Activated CD4-positive, alpha-beta T cell treated with anti-CD3 and anti-CD28 coated beads for 24 hours (primary cell): ENCODE data around the gene TRIM34.
A peak's percentile ranks its signal among the peaks of the same experiment; 100 is the strongest.
"Not testable (repeated sequence)": the region's sequence is repeated elsewhere in the genome, so short reads cannot be mapped to it uniquely, and the experiment has no call there.

ENCODE experiments used
- DNase-seq, 2 donors: peaks; one replicate each; pipeline ENCODE4 v3.0.0-alpha.2; 2020; ENCODE audit warnings: low read depth in 2 of 2

Gene TRIM34, protein sequence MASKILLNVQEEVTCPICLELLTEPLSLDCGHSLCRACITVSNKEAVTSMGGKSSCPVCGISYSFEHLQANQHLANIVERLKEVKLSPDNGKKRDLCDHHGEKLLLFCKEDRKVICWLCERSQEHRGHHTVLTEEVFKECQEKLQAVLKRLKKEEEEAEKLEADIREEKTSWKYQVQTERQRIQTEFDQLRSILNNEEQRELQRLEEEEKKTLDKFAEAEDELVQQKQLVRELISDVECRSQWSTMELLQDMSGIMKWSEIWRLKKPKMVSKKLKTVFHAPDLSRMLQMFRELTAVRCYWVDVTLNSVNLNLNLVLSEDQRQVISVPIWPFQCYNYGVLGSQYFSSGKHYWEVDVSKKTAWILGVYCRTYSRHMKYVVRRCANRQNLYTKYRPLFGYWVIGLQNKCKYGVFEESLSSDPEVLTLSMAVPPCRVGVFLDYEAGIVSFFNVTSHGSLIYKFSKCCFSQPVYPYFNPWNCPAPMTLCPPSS

GRCh38 chr11:5624489-5625279 lies at the start of gene TRIM34:
Gene TRIM34 (plus strand): TSS chr11:5625001. CDS start chr11:5632332, 7,331 bp downstream.
- DNase-seq, result peak; percentile 19 to 40

DNA sequence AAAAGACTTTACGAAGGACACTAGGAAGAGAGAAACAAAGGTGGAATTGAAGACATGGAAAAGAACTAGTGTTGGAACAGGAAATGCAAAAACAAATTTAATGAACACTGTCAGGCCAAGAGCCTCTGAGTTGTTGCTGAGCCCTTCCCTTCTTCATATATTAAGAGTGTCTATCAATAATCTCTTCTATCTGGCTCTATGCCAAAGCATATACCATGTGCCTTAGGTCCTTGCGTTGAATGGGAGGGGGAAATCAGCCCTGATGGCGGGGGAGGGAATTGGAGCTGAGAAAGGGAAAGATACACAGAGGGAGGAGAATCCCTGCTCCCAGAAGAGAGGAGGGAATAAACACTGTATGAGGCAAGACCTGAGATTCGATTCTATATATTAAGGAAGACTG lies 49.6 kb upstream of the TRIM34 start:
- DNase-seq, result no peak

GRCh38 chr11:5577101-5577500 lies 47.7 kb upstream of the TRIM34 start:
- no peak for DNase-seq

DNA sequence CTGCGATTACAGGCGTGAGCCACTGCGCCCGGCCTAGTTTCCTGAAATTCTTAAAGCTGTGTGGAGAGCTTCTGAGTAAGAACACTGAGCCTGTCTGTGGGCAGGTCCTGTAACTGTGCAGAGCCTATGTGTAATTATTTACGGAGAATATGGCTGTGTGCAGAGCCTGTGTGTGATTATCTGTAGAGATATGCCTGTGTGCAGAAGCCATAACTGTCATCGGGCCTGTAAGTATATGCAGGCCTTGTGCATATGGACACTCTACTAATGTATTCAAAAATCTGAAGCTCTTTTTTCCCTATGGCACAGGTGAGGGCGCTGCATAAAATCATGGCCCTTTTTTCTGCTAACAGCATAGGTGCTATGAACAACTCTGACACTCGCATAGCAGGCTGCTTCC lies 44.2 kb upstream of the TRIM34 start, which contains the start of gene OR52B6:
Gene OR52B6 (plus strand): TSS at position 301 of the 400 bp plus-strand sequence. CDS start 0 bp downstream, at position 301.
- DNase-seq, result no peak

DNA sequence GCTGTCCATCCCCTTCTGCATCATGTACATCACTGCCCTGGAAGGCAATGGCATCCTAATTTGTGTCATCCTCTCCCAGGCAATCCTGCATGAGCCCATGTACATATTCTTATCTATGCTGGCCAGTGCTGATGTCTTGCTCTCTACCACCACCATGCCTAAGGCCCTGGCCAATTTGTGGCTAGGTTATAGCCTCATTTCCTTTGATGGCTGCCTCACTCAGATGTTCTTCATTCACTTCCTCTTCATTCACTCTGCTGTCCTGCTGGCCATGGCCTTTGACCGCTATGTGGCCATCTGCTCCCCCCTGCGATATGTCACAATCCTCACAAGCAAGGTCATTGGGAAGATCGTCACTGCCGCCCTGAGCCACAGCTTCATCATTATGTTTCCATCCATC lies 43.8 kb upstream of the TRIM34 start:
- no peak for DNase-seq

DNA sequence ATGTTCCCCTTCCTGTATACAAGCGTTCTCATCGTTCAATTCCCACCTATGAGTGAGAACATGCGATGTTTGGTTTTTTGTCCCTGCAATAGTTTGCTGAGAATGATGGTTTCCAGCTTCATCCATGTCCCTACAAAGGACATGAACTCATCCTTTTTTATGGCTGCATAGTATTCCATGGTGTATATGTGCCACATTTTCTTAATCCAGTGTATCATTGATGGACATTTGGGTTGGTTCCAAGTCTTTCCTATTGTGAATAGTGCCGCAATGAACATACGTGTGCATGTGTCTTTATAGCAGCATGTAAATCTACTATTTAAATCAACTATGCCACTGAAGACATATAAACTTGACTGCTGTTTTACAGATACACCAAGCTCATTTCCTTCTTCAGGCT lies 40.3 kb upstream of the TRIM34 start:
- not testable (repeated sequence) for DNase-seq

DNA sequence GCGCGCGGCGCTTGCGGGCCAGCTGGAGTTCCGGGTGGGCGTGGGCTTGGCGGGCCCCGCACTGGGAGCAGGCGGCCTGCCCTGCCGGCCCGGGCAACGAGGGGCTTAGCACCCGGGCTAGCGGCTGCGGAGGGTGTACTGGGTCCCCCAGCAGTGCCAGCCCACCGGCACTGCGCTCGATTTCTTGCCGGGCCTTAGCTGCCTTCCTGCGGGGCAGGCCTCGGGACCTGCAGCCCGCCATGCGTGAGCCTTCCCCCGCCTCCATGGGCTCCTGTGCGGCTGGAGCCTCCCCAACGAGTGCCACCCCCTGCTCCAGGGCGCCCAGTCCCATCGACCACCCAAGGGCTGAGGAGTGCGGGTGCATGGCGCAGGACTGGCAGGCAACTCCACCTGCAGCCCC lies 34.9 kb upstream of the TRIM34 start:
- DNase-seq, result not testable (repeated sequence)

DNA sequence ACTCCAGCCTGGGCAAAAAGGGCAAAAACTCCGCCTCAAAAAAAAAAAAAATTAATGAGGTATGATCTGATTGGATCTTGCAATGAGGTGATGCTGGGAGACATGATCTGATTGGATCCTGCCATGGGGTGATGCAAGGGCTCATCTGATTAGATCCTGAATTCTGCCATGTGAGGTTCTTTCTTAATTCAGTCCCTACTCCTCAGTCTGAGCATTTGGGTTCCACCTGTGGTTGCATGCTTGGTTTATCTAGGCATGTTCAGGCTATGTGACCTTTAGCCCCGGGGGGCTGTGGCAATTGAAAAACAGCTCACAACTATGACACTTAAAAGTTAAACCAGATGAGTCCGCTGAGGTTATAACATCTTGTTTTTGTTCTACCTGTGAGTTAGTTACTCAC lies 33.2 kb upstream of the TRIM34 start:
- DNase-seq, result no peak

- no peak for DNase-seq
Observed at GRCh38 chr11:5592615-5593014, 32.2 kb upstream of the TRIM34 start.

- DNase-seq, result no peak
Observed at GRCh38 chr11:5593146-5593545, 31.7 kb upstream of the TRIM34 start.

GRCh38 chr11:5596607-5597201 lies 28.1 kb upstream of the TRIM34 start, which contains the start of gene TRIM6:
Gene TRIM6 (plus strand): TSS chr11:5596637. CDS start chr11:5596898, 261 bp downstream.
- no peak for DNase-seq

DNA sequence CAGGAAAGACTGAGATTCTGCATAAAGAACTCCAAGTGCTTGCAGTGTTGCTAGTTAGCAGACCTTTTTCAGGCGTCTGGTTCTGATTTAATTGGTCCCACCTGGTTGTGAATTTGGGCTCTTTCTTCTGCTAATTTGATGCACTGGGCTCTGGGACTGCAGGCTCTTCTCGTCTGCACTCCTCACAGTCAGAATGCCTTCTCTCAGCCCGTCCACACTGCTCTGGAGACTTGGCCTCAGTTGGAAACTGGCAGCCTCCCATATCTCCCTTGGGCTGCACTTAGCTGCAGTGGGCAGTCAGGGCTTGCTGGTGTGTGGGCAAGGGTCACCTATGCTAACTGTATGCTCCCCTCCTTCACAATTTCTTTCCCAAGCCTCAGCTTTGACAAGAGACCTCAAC lies 26.8 kb upstream of the TRIM34 start:
- DNase-seq, result no peak

DNA sequence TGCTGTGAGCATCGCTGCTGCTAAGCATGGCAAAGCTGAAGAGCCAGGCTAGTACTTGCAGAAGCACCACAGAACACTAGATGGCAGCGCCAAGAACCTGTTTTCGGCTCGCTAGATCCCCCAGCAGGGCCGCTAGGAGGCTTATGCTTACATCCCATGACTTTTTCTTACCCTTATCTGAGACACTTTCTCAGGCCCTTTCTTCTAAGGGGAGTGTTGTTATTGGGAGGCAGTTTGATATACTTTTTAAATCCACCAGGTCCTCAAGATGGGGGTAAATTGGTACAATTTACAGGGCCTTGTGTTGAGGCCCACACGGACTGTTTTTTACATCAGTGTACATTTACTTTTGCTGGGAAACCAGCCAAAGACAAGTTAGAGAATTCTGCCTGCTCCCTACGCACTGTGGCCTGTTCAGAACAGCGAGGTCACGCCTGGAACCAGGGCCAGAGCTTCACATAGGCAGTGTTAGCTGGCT lies 24.4 kb upstream of the TRIM34 start:
- DNase-seq, result peak in 1 of 2 donors; percentile 40

- DNase-seq, result not testable (repeated sequence)
Observed at GRCh38 chr11:5602791-5603190, 22.0 kb upstream of the TRIM34 start.

DNA sequence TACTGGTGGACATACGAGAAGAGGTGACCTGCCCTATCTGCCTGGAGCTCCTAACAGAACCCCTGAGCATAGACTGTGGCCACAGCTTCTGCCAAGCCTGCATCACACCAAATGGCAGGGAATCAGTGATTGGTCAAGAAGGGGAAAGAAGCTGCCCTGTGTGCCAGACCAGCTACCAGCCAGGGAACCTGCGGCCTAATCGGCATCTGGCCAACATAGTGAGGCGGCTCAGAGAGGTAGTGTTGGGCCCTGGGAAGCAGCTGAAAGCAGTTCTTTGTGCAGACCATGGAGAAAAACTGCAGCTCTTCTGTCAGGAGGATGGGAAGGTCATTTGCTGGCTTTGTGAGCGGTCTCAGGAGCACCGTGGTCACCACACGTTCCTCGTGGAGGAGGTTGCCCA lies 21.5 kb upstream of the TRIM34 start:
- DNase-seq, result no peak

- no peak for DNase-seq
Observed at GRCh38 chr11:5604896-5605295, 19.9 kb upstream of the TRIM34 start.

DNA sequence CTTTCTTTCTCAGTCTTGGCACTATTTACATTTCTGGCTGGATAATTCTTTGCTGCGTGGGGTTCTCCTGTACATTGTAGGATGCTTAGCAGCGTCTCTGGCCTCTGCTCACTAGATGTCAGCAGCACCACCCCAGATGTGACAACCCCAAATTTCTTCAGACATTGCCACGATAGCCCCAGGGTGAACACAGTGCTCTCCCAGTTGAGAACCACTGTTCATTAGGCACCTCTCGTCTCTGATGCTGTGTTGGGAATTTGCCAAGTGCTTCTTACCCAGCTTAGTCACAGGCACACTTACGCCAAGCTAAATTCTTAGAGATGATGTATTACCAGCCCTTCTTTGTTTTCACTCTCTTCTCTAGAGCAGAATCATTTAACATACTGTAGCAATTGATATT lies 19.0 kb upstream of the TRIM34 start:
- DNase-seq, result no peak

DNA sequence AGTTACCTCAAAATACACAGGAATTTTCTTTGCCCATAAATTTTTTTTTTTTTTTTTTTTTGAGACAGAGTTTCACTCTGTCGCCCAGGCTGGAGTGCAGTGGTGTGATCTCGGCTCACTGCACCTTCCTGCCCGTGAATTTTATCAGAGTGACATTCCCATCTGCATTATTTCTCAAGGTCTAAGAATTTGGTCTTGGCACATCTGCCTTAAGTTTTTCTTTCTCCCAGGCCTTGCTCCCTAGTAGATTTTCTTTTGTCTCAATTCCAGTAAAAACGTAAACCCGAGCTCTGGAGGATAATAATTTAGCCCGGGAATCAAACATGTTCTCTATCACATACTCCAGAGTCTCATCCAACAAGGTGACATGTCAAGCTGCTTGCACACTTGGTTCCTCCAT lies 16.0 kb upstream of the TRIM34 start:
- DNase-seq, result no peak

GRCh38 chr11:5610446-5610845 lies 14.4 kb upstream of the TRIM34 start:
- DNase-seq, result no peak

- no peak for DNase-seq
Observed at GRCh38 chr11:5611627-5612026, 13.2 kb upstream of the TRIM34 start.

DNA sequence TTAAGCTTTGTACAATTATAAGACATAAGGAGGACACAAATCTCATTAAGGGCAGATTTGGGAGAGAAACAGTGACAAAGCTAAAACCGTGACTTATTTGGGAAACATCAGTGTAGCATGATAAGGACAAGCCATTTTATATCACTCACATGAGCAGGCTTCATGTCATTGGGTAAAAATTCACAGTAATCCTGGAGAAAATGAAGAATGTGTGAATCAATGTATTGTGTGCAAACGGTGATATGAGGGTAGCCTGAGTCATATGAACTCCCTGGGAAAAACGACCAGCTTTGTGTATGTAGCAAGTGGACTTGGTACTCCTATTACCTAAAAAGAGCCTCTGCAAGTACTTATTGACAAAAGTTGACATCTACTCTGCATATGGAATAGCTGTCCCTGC lies 6.0 kb upstream of the TRIM34 start:
- no peak for DNase-seq
